K562 (cell line): ENCODE measurements around the gene TBL1Y. TPM values are rescaled to one million over a fixed set of nuclear protein-coding genes. Genes with fewer than 3 reads are reported as not detected.

Source experiments
- ATAC-seq: fragments of 200-7000 bp; cut with Tn5 transposase; 3 replicates; pipeline ENCODE4 v1.9.1; 2020; ENCODE audit warnings: moderate library complexity
- BruUV-seq: library from RNA; stranded (reverse); fragments of 400-500 nt; replicated peaks from 2 replicates; lab custom pipeline; 2021; lab: Mats Ljungman, UMichigan
- CTCF ChIA-PET: fragments of 300-600 bp; formaldehyde crosslinking; extraction: SDS; loops from one replicate; lab custom pipeline; 2021; ENCODE audit warnings: low intra/inter-chr PET ratio; lab: Yijun Ruan, JAX
- POLR2A ChIA-PET: fragments of 300-600, 350-650 bp; sonication (Branson Sonifier 250); formaldehyde crosslinking; extraction: SDS; loops from one replicate; lab custom pipeline; 2021; ENCODE audit warnings: antibody characterized with exemption, inconsistent platforms; lab: Yijun Ruan, JAX
- DNase-seq, 4 experiments: peaks; one replicate each; pipeline versions ENCODE4 v3.0.0 to v3.0.0-alpha.2; 2011 to 2018; ENCODE audit warnings: low spot score in 3 of 4, mixed read lengths in 3 of 4; ENCODE audit errors: extremely low read depth in 1 of 4
- FAIRE-seq: peaks from 2 replicates; lab custom pipeline; 2011; peaks lifted over from hg19 to GRCh38; lab: Jason Lieb, UNC
- H2AFZ ChIP-seq: 2 replicates; pipeline ENCODE4 v1.6.0; 2011; ENCODE audit warnings: low read depth, low read length, control low read depth, inconsistent platforms
- H3K27ac ChIP-seq: fragments of 200-600 bp; 3 replicates; pipeline ENCODE4 v1.8.0; 2011; ENCODE audit warnings: low read depth, mild to moderate bottlenecking, control low read depth, inconsistent platforms, low read length, moderate library complexity, mixed read lengths; ENCODE audit errors: extremely low read depth
- H3K27me3 ChIP-seq, 2 experiments: fragments of 300-600 bp in 1 of 2; 2 replicates in 1 of 2; 3 replicates in 1 of 2; pipeline versions ENCODE4 v1.6.0 to v1.8.0; 2011; ENCODE audit warnings: inconsistent platforms in 2 of 2, low read length in 2 of 2, mild to moderate bottlenecking in 1 of 2, mixed read lengths in 1 of 2, moderate library complexity in 1 of 2; ENCODE audit not compliant: control insufficient read depth in 2 of 2, insufficient read depth in 2 of 2
- H3K36me3 ChIP-seq: fragments of 300-600 bp; 3 replicates; pipeline ENCODE4 v1.8.0; 2011; ENCODE audit warnings: mild to moderate bottlenecking, low read length, inconsistent platforms; ENCODE audit not compliant: control insufficient read depth, insufficient read depth
- H3K4me1 ChIP-seq, 2 experiments: fragments of 200-600 bp in 1 of 2; replicated peaks in 1 of 2; 2 replicates in 1 of 2; 3 replicates in 1 of 2; pipeline versions ENCODE4 v1.5.1 to v1.8.0; 2011; ENCODE audit warnings: inconsistent platforms in 2 of 2, low read length in 2 of 2, mild to moderate bottlenecking in 1 of 2, mixed read lengths in 1 of 2, moderate library complexity in 1 of 2; ENCODE audit not compliant: control insufficient read depth in 2 of 2, insufficient read depth in 2 of 2
- H3K4me2 ChIP-seq: 2 replicates; pipeline ENCODE4 v1.6.1; 2011; ENCODE audit warnings: low read length, control low read depth, inconsistent platforms, mixed read lengths; ENCODE audit not compliant: insufficient read depth
- H3K4me3 ChIP-seq: fragments of 200-600 bp; sonication (generic), shearing (Covaris generic); 2 replicates; pipeline ENCODE4 v1.5.1; 2016; ENCODE audit warnings: control low read depth, inconsistent platforms
- H3K79me2 ChIP-seq: fragments of 200-600 bp; 3 replicates; pipeline ENCODE4 v1.8.0; 2011; ENCODE audit warnings: low read length, inconsistent platforms; ENCODE audit not compliant: control insufficient read depth, insufficient read depth
- H3K9ac ChIP-seq, 2 experiments: 2 replicates each; pipeline versions ENCODE4 v1.6.0 to v1.6.1; 2011; ENCODE audit warnings: low read depth in 2 of 2, low read length in 2 of 2, control low read depth in 1 of 2, inconsistent platforms in 1 of 2, mild to moderate bottlenecking in 1 of 2, mixed read lengths in 1 of 2; ENCODE audit not compliant: insufficient read depth in 1 of 2
- H3K9me1 ChIP-seq: one replicate; pipeline ENCODE4 v1.6.0; 2011; ENCODE audit warnings: inconsistent platforms, mild to moderate bottlenecking, low read length, moderate library complexity; ENCODE audit not compliant: control insufficient read depth, insufficient read depth
- H3K9me3 ChIP-seq: replicated peaks from 2 replicates; pipeline ENCODE4 v1.5.1; 2011; ENCODE audit warnings: low read depth, low read length, inconsistent platforms; ENCODE audit not compliant: control insufficient read depth, insufficient read depth
- H4K20me1 ChIP-seq: replicated peaks from 2 replicates; pipeline ENCODE4 v1.6.1; 2011; ENCODE audit warnings: low read length, inconsistent platforms, mixed read lengths; ENCODE audit not compliant: control insufficient read depth, insufficient read depth
- JUNB ChIP-seq: fragments of 450-650 bp; formaldehyde crosslinking; conservative IDR thresholded peaks from 2 replicates; pipeline ENCODE4 v1.4.0; 2020; ENCODE audit warnings: mild to moderate bottlenecking
- KAT7 ChIP-seq: sonication (generic); formaldehyde crosslinking; IDR thresholded peaks from 2 replicates; pipeline ENCODE4 v1.8.0; 2022; ENCODE audit warnings: missing genetic modification reagents, mild to moderate bottlenecking, borderline replicate concordance
- ZNF695 ChIP-seq: fragments of 450-650 bp; formaldehyde crosslinking; IDR thresholded peaks from 2 replicates; pipeline ENCODE4 v1.4.0; 2020; ENCODE audit warnings: mild to moderate bottlenecking, moderate library complexity
- ZNF766 ChIP-seq: fragments of 200-800 bp; sonication (Bioruptor generic); conservative IDR thresholded peaks from 2 replicates; pipeline ENCODE4 v1.6.1; 2016; ENCODE audit warnings: missing genetic modification characterization, missing compliant biosample characterization
- WGBS: fragments of 100-300 bp; shearing (Covaris generic); methylation state at CpG from one replicate; pipeline ENCODE4 v1.1.6; 2016; ENCODE audit warnings: low coverage, mixed read lengths; ENCODE audit not compliant: insufficient coverage; ENCODE audit errors: missing lambda C conversion rate; 5-methylcytosine and 5-hydroxymethylcytosine counted together
- in situ Hi-C: fragments of 300-500 bp; cut with MboI; formaldehyde crosslinking; loops from 4 replicates; pipeline ENCODE4 v1.15.0; 2018; ENCODE audit warnings: inconsistent platforms, mixed read lengths
- intact Hi-C: fragments of 100-400 bp; cut with micrococcal nuclease; formaldehyde crosslinking; loops from 2 replicates; pipeline ENCODE4 v1.14.2; 2022
- polyA plus RNA-seq, 8 experiments: library from polyadenylated mRNA; depleted of rRNA in 4 of 8; stranded (reverse) in 5 of 8; unstranded in 3 of 8; fragments of >200 nt; fragmentation: Nextera tagmentation in 2 of 8; fragmentation: Illumina TruSeq in 1 of 8; extraction: Ambion mirVana in 2 of 8; extraction: Trizol in 1 of 8; gene quantifications; 2 replicates each; pipeline versions ENCODE4 v1.2.1 to v1.2.3, GENCODE V29; 2011 to 2014; ENCODE audit warnings: inconsistent platforms in 1 of 8, missing spikeins in 1 of 8
- total RNA-seq, 7 experiments: library from RNA; depleted of rRNA in 6 of 7; stranded (reverse); fragments of >200 nt in 6 of 7; fragmentation: Illumina TruSeq in 2 of 7; extraction: Trizol in 2 of 7; gene quantifications; 2 replicates each; pipeline versions ENCODE4 v1.2.1 to v1.2.3, GENCODE V29; 2011 to 2021; ENCODE audit warnings: low replicate concordance in 1 of 7
- TF ChIP-seq, protein P1 (sequence below), 3 experiments: fragments of 200-800 bp in 1 of 3; fragments of 250-450 bp in 1 of 3; fragments of 450-650 bp in 1 of 3; sonication (Bioruptor Pico) in 1 of 3; sonication (Bioruptor generic) in 1 of 3; formaldehyde crosslinking in 1 of 3; IDR thresholded peaks; 2 replicates each; pipeline versions ENCODE4 v1.6.1 to v1.8.0; 2016 to 2022; ENCODE audit warnings: mild to moderate bottlenecking in 2 of 3, missing genetic modification characterization in 2 of 3, missing compliant biosample characterization in 1 of 3, moderate library complexity in 1 of 3
- TF ChIP-seq, protein P2 (sequence below): fragments of 250-450 bp; sonication (Bioruptor Pico); IDR thresholded peaks from 2 replicates; pipeline ENCODE4 v1.5.0; 2021
- TF ChIP-seq, protein P3 (sequence below), 2 experiments: fragments of 450-650 bp in 1 of 2; IDR thresholded peaks; 2 replicates each; pipeline ENCODE4 v1.6.1; 2011 to 2017; ENCODE audit warnings: low read depth in 2 of 2, antibody characterized with exemption in 1 of 2, borderline replicate concordance in 1 of 2, low read length in 1 of 2, mild to moderate bottlenecking in 1 of 2, mixed read lengths in 1 of 2; ENCODE audit not compliant: control insufficient read depth in 1 of 2
- TF ChIP-seq, protein P4 (sequence below): fragments of 450-650 bp; formaldehyde crosslinking; IDR thresholded peaks from 2 replicates; pipeline ENCODE4 v1.4.0; 2022; ENCODE audit warnings: missing genetic modification characterization
- TF ChIP-seq, protein P5 (sequence below): sonication (generic); formaldehyde crosslinking; IDR thresholded peaks from 2 replicates; pipeline ENCODE4 v1.8.0; 2022; ENCODE audit warnings: mild to moderate bottlenecking, low read depth, missing genetic modification reagents
- TF ChIP-seq, protein P6 (sequence below): sonication (generic); formaldehyde crosslinking; IDR thresholded peaks from 2 replicates; pipeline ENCODE4 v1.8.1; 2023; ENCODE audit warnings: mild to moderate bottlenecking, missing genetic modification reagents, moderate library complexity

TBL1Y gene
- total and polyA plus RNA-seq, 9 of the 15 experiments (the other 6 are each of a cell fraction or from before 2014, with no cell fraction given), result not detected

DNA sequence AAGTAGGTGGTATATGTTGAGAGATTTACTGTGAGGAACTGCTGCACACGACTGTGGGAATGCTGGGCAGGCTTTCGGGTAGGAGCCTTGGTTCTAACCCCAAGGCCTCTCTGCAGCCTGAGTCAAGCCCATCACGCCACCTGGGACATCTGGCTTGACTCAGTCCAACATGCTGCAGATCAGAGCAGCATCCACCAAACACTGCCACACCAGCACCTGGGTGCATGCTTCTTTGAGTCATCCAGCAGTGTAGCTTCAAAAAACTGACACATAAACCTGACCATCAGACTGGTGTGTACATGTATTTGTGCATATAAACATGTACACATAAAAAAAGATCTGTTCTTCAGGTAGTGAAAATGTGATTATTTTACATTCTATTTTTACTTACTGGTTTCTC is 217.7 kb downstream of the TBL1Y start:
- in situ Hi-C loops, result no loop called here
- Histone ChIP-seq H3K27me3 (no peaks in the 10 kb centered on the region), H3K9ac (no peak overlapping the region), H3K4me1 (no peaks in the 10 kb centered on the region), H3K79me2 (no peaks in the 10 kb centered on the region), H4K20me1 (no peaks in the 10 kb centered on the region), H3K9me1 (no peaks in the 10 kb centered on the region), H3K27ac (no peak overlapping the region), H3K9me3 (no peaks in the 10 kb centered on the region), H3K36me3 (no peaks in the 10 kb centered on the region), H3K4me3 (no peak overlapping the region), H3K4me2 (no peak overlapping the region), H2AFZ (no peak overlapping the region)
- no CpG with 5 or more reads among the region's 3 CpGs for WGBS
- POLR2A ChIA-PET, result no interaction called here
- ATAC-seq (no peak), FAIRE-seq (no peak), DNase-seq (no peak)
- intact Hi-C loops, result no loop called here
- BruUV-seq, result no TSS peak
- CTCF ChIA-PET, result no interaction called here
- TF ChIP-seq, protein P1, sequence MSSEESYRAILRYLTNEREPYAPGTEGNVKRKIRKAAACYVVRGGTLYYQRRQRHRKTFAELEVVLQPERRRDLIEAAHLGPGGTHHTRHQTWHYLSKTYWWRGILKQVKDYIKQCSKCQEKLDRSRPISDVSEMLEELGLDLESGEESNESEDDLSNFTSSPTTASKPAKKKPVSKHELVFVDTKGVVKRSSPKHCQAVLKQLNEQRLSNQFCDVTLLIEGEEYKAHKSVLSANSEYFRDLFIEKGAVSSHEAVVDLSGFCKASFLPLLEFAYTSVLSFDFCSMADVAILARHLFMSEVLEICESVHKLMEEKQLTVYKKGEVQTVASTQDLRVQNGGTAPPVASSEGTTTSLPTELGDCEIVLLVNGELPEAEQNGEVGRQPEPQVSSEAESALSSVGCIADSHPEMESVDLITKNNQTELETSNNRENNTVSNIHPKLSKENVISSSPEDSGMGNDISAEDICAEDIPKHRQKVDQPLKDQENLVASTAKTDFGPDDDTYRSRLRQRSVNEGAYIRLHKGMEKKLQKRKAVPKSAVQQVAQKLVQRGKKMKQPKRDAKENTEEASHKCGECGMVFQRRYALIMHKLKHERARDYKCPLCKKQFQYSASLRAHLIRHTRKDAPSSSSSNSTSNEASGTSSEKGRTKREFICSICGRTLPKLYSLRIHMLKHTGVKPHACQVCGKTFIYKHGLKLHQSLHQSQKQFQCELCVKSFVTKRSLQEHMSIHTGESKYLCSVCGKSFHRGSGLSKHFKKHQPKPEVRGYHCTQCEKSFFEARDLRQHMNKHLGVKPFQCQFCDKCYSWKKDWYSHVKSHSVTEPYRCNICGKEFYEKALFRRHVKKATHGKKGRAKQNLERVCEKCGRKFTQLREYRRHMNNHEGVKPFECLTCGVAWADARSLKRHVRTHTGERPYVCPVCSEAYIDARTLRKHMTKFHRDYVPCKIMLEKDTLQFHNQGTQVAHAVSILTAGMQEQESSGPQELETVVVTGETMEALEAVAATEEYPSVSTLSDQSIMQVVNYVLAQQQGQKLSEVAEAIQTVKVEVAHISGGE (CRISPR knock-in tag; IDR thresholded peaks at IDR 0.05), result no peak
- TF ChIP-seq KAT7 (CRISPR knock-in tag) (no peak), JUNB (CRISPR knock-in tag) (no peak), ZNF766 (CRISPR knock-in tag) (no peak), ZNF695 (no peak)
- TF ChIP-seq, protein P2, sequence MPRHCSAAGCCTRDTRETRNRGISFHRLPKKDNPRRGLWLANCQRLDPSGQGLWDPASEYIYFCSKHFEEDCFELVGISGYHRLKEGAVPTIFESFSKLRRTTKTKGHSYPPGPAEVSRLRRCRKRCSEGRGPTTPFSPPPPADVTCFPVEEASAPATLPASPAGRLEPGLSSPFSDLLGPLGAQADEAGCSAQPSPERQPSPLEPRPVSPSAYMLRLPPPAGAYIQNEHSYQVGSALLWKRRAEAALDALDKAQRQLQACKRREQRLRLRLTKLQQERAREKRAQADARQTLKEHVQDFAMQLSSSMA (CRISPR knock-in tag), result no peak
- TF ChIP-seq, protein P3, sequence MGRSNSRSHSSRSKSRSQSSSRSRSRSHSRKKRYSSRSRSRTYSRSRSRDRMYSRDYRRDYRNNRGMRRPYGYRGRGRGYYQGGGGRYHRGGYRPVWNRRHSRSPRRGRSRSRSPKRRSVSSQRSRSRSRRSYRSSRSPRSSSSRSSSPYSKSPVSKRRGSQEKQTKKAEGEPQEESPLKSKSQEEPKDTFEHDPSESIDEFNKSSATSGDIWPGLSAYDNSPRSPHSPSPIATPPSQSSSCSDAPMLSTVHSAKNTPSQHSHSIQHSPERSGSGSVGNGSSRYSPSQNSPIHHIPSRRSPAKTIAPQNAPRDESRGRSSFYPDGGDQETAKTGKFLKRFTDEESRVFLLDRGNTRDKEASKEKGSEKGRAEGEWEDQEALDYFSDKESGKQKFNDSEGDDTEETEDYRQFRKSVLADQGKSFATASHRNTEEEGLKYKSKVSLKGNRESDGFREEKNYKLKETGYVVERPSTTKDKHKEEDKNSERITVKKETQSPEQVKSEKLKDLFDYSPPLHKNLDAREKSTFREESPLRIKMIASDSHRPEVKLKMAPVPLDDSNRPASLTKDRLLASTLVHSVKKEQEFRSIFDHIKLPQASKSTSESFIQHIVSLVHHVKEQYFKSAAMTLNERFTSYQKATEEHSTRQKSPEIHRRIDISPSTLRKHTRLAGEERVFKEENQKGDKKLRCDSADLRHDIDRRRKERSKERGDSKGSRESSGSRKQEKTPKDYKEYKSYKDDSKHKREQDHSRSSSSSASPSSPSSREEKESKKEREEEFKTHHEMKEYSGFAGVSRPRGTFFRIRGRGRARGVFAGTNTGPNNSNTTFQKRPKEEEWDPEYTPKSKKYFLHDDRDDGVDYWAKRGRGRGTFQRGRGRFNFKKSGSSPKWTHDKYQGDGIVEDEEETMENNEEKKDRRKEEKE (IDR thresholded peaks at IDR 0.05; ENCODE audit: borderline replicate concordance in 1 of 2, control insufficient read depth in 1 of 2, low read depth in 2 of 2, low read length in 1 of 2), result no peak
- TF ChIP-seq, protein P4, sequence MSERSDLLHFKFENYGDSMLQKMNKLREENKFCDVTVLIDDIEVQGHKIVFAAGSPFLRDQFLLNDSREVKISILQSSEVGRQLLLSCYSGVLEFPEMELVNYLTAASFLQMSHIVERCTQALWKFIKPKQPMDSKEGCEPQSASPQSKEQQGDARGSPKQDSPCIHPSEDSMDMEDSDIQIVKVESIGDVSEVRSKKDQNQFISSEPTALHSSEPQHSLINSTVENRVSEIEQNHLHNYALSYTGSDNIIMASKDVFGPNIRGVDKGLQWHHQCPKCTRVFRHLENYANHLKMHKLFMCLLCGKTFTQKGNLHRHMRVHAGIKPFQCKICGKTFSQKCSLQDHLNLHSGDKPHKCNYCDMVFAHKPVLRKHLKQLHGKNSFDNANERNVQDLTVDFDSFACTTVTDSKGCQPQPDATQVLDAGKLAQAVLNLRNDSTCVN, result no peak
- TF ChIP-seq, protein P5, sequence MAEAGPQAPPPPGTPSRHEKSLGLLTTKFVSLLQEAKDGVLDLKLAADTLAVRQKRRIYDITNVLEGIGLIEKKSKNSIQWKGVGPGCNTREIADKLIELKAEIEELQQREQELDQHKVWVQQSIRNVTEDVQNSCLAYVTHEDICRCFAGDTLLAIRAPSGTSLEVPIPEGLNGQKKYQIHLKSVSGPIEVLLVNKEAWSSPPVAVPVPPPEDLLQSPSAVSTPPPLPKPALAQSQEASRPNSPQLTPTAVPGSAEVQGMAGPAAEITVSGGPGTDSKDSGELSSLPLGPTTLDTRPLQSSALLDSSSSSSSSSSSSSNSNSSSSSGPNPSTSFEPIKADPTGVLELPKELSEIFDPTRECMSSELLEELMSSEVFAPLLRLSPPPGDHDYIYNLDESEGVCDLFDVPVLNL (CRISPR knock-in tag), result no peak
- TF ChIP-seq, protein P6, sequence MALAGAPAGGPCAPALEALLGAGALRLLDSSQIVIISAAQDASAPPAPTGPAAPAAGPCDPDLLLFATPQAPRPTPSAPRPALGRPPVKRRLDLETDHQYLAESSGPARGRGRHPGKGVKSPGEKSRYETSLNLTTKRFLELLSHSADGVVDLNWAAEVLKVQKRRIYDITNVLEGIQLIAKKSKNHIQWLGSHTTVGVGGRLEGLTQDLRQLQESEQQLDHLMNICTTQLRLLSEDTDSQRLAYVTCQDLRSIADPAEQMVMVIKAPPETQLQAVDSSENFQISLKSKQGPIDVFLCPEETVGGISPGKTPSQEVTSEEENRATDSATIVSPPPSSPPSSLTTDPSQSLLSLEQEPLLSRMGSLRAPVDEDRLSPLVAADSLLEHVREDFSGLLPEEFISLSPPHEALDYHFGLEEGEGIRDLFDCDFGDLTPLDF, result no peak
